HG03025 (cell line): Measurements from ENCODE around the gene TTC38.

Source experiments
- ATAC-seq: cut with Tn5 transposase; IDR thresholded peaks from one replicate; pipeline ENCODE4 v1.9.1; 2021; ENCODE audit warnings: mild to moderate bottlenecking, moderate library complexity; ENCODE audit not compliant: unreplicated experiment, low FRiP score

TTC38 gene

DNA sequence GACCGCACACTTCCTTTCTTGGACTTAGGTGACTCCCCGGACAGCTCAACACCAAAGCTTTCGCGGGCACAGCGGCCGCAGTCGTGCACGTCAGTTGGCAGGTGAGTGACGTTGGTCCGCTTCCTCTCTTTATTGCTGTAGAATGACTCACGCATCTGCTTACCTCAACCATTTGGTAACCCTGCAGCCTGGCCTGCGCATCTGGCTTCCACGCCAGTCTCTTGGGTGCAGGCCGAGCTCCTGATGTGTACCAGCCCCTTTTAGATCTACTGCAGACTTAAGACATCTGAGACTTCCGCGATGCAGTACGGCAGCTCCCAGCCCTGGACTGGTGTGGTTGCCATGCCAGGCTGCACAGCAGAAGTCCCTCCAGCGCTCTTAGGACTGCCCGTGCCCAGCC, 55.4 kb downstream of the TTC38 start:
- ATAC-seq: no peak

GRCh38 chr22:46326066-46326680, 58.4 kb downstream of the TTC38 start:
- ATAC-seq: no peak

DNA sequence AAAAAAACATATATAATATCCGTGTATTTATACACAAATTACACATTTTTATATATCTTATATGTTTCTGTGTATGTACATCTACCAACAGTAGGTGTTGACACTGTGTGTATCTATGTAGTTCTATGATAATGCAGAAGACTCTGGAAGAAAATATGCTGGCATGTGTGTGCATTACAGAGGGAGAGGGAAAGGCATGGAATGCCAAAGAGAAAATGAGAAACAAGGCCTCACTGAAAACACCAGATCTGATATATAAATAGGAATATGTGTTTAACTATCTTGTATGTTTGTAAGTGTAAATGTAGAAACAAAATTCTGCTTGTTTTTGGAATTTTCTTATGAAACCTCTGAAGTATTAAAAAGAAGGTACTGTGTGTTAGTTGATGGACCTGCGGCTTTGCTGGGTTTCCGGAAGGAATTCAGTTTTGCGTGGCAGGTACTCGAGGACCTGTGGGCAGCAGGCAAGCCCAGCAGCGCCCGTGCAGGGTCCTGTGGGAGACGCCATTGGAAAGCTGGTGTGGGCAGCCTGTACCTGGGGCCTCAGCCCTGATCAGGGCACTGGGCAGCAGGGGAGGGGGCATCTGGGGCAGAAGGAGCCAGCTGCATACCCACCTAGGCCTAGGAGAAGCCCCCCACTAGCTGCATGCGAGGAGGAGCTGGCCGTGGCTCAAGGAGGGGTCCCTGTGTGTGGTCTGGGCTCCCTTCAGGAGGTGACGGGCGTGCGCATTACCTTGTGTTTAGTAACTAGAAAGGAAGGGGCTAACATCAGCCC, 60.1 kb downstream of the TTC38 start:
- no peak for ATAC-seq

GRCh38 chr22:46328797-46329196, 61.0 kb downstream of the TTC38 start:
- ATAC-seq: no peak

DNA sequence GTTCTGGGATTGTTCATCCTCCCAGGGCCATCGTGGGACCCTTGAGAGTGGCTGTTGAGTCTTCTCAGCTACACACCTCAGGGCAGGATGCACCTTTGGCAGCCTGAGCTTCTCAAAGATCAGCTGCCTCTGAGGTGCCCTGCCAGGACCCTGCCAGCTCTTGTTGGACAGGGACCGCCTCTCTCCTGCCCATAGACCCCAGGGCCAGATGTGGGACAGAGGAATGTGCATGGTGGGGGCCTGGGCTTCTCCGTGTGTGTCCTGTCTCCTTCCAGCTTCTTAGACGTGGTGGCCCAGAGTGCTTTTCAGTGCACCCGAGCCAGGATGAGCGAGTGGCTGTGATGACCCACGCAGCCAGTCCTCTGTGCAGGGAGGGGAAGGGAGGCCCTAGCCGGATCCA, 61.8 kb downstream of the TTC38 start:
- no peak for ATAC-seq

GRCh38 chr22:46330426-46330825, 62.6 kb downstream of the TTC38 start:
- no peak for ATAC-seq

DNA sequence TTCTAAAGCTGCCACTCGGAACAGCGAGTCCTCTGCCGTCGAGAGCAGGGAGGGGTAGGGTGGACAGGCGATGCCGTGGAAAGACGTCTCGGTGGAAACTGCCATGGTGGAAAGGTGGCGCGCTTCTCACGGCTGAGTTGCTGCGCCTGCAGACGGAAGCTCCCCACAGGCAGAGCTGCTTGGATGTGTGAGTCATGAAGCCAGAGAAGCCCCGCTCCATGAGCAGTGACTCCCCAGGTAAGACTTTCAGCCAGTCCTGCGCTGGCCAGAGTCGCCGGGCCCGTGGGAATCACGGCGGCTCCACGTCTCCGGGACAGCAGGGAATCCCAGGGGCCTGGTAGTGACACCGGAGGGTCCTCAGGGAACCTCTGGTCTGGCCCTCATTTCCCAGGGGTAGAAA, 63.7 kb downstream of the TTC38 start:
- no peak for ATAC-seq

GRCh38 chr22:46335201-46336118, 67.7 kb downstream of the TTC38 start, which contains the start of gene TRMU:
Gene TRMU, plus strand, starts transcription at chr22:46335714. Its CDS starts 51 bp downstream, at chr22:46335765.
- ATAC-seq: peak; percentile 60

DNA sequence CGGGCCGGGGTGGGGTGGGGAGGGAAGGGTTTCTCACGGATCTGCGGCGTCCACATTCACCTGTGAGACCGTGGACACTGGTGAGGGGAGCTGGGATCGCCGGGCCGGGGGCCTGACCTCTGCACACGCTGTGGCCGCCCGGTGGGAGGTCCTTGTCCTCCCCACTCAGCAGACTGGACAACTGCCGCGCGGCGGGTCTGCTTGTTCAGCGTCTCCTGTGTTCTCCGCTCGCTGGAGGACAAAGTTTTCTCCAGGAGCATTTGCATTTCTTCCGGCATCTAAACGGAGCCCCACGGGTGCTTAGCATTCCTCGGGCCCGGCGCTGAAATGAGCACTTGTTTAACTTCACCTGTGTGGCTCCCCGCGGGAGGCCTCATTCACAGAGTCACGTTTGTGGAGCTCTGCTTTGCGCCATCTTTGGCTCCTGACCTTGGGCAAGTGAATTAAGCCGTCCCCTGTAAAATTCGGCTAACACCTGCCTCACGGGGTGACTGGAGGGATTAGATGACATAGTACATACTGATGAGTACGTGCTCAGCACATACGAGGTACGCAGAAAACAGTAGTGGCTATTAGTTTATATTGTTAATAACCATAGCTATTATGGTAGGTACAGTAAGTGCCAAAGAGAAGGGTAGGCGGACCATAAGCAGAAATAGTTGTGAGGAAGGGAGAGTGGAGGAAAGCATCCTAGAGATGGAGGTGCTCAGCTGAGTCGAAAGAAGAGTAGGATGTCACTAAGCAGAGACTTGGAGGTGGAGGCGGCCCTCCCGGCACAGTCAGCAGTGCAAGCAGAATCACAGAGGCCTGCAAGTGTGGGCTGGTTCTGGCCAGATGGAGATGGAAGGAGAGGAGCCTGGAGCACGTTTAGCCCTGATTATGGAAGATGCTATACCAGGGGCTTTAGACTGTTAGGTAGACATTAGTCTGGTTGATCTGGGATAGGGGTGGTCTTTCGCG, 68.6 kb downstream of the TTC38 start:
- peak; percentile 19 for ATAC-seq

DNA sequence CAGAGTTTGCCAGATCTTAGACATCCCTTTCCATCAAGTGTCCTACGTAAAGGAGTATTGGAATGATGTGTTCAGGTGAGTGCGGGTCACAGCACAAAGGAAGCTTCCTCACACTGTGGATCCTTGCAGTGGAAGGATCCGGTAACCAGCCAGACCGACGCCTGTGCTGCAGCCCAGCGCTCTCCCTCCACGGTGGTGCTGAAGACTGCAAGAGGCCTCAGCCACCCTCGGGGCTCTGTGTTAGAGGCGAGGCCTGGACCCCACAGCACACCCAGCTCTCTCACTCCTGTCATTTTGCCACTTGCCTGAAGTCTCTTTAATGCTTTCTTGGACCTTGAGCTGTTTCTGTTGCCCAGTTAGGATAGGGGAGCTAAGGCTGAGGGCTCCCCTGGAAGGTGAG, 70.1 kb downstream of the TTC38 start:
- no peak for ATAC-seq

- no peak for ATAC-seq
These were observed 70.8 kb downstream of the TTC38 start for GRCh38 chr22:46338636-46339035.

DNA sequence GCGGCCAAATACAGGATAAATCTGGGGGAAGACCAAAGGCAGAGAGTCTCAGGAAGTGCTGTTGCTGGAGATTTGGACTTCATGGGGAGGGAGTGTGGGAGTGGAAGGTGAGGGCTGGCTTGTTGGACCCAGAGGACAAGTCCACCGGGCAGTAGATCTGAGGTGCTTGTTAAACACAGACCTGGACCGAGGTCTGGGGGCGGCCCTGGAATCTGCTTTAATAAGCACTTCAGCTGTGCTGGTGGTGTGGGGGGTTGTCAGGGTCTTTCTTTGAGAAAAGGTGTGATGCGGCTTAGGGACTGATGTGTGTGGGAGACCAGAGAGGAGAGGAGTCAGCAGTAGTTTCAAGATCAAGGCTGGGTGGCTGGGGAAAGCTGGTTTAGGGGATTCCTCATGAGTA, 72.1 kb downstream of the TTC38 start:
- ATAC-seq: no peak

DNA sequence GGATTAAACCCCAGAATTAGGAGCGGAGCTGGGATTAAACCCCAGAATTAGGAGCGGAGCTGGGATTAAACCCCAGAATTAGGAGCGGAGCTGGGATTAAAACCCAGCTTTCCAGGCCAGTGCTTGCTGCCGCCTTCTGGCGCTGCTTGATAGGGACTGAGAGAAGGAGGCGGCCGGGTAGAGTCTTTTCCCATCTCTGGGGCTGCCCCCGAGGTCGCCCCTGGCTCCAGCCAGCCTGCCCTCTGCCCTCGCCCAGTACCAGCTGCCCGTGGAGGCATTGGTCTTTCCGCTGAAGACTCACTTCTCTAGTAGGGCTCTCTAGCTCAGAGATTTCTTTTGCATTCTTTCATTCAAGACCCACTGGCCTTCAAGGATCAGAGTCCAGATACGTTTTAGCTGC, 72.9 kb downstream of the TTC38 start:
- ATAC-seq: no peak
